GM21423 (cell line): ENCODE measurements around the gene AJM1.
"Not testable (repeated sequence)": the region's sequence is repeated elsewhere in the genome, so short reads cannot be mapped to it uniquely, and the experiment has no call there.

ENCODE experiments used
- ATAC-seq: cut with Tn5 transposase; IDR thresholded peaks from one replicate; pipeline ENCODE4 v1.9.1; 2021; ENCODE audit warnings: mild to moderate bottlenecking, moderate library complexity; ENCODE audit not compliant: unreplicated experiment

AJM1 gene

GRCh38 chr9:136843159-136843800 is 1.0 kb downstream of the AJM1 start:
- not testable (repeated sequence) for ATAC-seq

DNA sequence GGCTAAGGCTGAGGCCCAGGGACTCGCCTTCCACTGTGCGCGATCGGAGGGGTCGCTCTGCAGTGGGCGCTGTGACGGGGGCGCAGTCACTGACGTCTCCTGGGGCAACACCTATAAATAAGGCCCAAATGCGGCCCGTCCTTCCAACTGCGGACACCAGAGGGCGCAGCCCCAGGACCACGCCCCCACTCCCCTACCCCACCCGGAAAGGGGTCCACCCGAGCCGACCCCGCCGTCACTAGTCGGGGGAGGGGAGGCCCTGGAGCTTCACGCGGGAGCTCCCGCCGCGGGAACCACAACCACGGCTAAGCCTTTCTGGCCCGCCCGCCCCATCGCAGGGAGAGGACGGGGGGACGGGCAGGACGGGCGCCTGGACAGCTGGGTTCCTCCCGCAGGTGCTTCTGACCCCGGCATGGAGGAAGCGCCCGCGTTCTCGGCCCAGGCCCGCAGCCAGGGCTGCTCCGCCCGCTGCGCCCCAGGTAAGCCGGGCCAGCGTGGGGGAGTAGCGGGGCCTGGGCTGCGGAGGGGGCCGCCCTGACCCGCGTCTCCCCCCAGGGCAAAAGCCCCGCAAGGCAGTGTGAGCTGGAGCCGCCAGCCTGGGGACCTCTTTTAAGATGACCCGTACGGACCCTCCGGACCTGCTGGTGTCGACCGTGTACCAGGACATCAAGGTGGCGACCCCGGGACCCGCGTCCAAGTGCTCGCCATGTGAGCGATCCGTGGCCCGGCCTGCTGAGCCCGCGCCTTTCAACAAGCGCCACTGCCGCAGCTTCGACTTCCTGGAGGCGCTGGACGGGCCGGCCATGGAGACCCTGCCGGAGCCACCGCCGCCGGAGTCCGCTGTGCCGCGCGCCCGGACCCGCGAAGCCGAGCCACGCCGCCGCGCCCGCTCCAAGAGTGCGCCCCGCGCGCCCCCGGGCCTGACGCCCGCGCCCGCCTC is 1.8 kb downstream of the AJM1 start:
- ATAC-seq: not testable (repeated sequence)

DNA sequence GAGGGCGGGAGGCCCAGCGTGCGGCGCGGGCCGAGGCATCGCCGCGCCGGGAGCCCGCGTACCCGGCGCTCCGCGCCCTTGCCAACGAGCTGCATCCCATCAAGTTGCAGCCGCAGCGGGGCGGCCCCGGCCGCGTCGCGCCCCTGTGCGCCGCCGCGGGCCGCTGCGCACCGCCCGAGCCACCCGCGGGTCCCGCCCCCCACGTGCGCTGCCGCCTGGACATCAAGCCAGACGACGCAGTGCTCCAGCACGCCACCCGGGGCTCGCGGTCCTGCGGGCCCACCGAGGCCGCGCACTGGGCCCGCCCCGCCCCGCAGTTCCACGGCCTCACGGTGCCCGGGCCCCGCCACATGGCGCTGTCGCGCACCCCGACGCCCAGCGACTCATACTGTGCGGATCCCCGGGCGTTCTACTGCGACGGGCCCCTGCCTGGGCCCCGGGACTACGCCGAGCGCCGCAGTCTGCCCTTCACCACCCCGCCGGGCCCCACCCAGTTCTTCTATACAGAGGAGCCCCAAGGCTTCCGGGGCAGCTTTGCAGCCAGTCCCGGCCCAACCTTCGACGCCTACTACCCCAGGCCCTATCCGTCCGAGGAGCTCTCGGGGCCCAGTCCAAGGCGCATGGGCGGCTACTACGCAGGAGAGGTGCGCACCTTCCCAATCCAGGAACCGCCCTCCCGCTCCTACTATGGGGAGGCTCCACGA is 2.6 kb downstream of the AJM1 start:
- ATAC-seq: no peak

GRCh38 chr9:136845465-136846260 is 3.4 kb downstream of the AJM1 start:
- no peak for ATAC-seq

DNA sequence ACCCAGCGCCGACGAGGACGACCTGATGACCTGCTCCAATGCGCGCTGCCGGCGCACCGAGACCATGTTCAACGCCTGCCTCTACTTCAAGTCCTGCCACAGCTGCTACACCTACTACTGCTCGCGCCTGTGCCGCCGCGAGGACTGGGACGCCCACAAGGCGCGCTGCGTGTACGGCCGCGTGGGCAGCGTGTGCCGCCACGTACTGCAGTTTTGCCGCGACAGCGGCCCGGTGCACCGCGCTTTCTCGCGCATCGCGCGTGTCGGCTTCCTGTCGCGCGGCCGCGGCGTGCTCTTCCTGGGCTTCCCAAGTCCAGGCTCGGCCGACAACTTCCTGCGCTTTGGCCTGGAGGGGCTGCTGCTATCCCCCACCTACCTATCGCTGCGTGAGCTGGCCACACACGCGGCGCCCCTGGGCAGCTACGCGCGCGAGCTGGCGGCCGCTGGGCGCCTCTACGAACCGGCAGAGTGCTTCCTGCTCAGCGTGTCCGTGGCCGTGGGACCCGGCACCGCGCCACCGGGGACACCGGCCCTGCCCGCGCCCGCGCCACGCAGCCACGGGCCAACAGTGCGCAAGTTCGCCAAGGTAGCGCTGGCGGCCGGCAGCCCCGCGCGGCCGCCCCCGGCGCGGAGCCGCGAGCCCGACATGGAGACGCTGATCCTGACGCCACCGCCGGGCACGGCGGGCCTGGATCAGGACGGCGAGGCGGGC is 4.3 kb downstream of the AJM1 start:
- no peak for ATAC-seq

GRCh38 chr9:136847088-136847825 is 5.0 kb downstream of the AJM1 start:
- ATAC-seq: no peak

GRCh38 chr9:136847826-136848392 is 5.6 kb downstream of the AJM1 start:
- no peak for ATAC-seq

DNA sequence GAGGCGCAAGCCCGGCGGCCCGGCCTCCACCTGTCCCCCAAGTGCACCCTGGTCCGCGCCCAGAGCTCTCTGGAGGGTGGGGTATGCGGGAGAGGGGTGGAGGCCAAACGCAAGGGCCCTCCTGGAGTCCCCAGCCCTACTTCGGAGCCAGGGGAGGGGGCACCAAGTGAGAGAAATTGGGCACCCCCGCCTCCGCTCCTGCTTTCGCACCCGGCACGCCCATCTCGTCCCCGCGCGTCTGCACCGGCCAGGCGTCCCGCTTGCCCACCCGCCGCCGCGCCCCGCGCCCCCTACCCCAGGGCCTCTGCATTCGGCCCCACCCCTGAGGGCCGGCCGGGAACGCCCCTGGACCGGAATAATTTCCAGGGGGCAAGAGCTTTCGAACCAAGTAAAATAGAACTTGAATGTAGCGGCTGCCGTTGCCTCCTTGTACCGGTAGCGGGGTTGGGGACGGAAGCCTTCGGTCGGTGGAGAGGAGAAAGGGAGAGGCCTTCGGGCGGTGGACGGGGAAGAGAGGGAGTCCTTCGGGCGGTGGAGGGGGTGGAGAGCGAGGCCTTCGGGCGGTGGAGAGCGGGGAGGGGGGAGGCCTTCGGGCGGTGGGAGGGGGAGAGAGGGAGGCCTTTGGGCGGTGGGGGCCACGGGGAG is 6.2 kb downstream of the AJM1 start:
- peak; percentile 0 for ATAC-seq

GRCh38 chr9:136849038-136849959 is 7.0 kb downstream of the AJM1 start, which contains the start of gene PHPT1:
Gene PHPT1 (plus strand): TSS chr9:136849409. CDS start chr9:136849431, 22 bp downstream.
- peak; percentile 77 for ATAC-seq

DNA sequence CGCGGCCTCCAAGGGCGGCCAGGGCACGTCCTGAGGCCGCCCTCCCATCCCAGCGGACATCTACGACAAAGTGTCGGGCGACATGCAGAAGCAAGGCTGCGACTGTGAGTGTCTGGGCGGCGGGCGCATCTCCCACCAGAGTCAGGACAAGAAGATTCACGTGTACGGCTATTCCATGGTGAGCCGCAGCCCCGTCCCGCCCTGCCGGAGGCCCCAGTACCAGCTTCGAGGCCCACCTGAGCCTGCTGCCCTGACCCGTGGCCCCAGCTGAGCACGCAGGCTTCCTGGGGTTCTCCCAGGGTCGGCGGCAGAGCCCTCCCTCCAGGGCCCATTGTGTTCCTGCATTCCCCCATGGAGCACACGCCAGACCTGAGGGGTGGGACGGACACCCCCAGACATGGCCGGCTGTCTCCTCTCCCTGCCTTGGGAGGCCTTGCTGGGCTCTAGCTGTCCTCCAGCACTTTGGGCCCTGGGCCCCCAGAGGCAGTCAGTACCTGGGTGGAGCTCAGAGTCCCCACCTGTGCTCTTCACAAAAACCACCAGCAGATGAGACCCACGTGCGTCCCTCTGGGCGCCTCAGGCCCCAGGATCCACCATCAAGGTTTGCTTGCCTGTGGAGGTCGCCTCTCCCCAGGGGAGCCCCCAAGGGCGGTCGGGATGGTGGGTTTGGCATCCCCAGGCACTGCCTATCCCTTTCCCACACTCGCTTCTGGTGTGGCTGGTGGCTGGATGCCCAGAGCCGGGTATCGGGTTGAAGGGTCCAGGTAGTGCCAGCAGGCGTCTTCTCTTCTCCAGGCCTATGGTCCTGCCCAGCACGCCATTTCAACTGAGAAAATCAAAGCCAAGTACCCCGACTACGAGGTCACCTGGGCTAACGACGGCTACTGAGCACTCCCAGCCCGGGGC is 7.9 kb downstream of the AJM1 start:
- no peak for ATAC-seq

GRCh38 chr9:136850866-136851775 is 8.8 kb downstream of the AJM1 start:
- no peak for ATAC-seq

- no peak for ATAC-seq
These were observed 9.8 kb downstream of the AJM1 start, which contains the start of gene MAMDC4 for GRCh38 chr9:136851941-136852663. Gene MAMDC4 (plus strand): TSS chr9:136852346. CDS start chr9:136852417, 71 bp downstream.

- ATAC-seq: no peak
These were observed 10.7 kb downstream of the AJM1 start for GRCh38 chr9:136852664-136853595.
